D721Med (cell line): ENCODE results near the gene ARHGAP32.

ENCODE experiments used
- DNase-seq: peaks from one replicate; pipeline ENCODE4 v3.0.0; 2011; ENCODE audit warnings: low spot score; ENCODE audit not compliant: insufficient read length
- FAIRE-seq: peaks from 2 replicates; lab custom pipeline; 2011; peaks lifted over from hg19 to GRCh38; lab: Jason Lieb, UNC
- TF ChIP-seq, protein P1 (sequence below): IDR thresholded peaks from 2 replicates; pipeline ENCODE4 v1.5.1; 2012; ENCODE audit warnings: mild to moderate bottlenecking, control low read depth; ENCODE audit not compliant: insufficient read depth; ENCODE audit errors: missing control alignments

The ARHGAP32 gene

DNA sequence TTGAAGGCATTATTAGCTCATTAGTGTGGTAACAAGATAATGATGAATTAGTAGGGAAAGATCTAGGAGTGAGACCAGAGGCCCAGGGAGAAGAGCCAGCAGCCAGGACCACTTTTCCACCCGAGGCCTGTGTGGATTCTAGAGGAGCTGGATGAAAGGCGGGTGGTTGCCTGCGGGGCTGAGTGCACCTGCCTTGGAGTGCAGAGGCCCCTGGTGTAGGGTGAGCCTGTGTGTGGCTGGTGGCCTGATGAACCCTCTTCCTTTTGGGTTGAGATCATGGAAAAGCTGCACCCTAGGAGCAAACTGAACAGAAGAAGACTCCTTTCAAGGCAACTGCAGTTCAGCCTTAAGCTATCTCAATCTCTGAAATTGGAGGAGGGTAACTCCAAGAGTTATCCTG, 243.5 kb downstream of the ARHGAP32 start:
- FAIRE-seq (no peak), DNase-seq (no peak)
- TF ChIP-seq, protein P1, sequence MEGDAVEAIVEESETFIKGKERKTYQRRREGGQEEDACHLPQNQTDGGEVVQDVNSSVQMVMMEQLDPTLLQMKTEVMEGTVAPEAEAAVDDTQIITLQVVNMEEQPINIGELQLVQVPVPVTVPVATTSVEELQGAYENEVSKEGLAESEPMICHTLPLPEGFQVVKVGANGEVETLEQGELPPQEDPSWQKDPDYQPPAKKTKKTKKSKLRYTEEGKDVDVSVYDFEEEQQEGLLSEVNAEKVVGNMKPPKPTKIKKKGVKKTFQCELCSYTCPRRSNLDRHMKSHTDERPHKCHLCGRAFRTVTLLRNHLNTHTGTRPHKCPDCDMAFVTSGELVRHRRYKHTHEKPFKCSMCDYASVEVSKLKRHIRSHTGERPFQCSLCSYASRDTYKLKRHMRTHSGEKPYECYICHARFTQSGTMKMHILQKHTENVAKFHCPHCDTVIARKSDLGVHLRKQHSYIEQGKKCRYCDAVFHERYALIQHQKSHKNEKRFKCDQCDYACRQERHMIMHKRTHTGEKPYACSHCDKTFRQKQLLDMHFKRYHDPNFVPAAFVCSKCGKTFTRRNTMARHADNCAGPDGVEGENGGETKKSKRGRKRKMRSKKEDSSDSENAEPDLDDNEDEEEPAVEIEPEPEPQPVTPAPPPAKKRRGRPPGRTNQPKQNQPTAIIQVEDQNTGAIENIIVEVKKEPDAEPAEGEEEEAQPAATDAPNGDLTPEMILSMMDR: peak; percentile 16

DNA sequence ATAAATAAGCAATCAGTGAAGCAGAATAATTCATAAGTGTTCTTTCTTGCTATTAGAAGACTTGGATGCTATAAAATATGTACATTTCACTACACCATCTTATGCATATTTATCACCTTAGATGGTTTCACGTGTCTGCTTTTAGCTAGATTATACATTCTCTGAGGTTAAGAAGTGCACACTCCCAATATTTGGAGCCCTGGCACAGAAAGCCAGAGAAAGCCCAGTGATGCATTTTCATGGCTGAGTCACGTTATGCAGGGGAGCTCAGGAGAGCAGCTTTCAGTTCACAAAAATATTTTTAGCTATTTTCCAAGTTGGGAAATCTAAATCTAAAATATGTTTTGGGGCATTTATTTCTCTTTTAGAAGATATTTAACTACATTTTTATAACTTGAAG, 244.4 kb downstream of the ARHGAP32 start:
- no peak for DNase-seq
- TF ChIP-seq, protein P1: no peak
- FAIRE-seq: no peak

DNA sequence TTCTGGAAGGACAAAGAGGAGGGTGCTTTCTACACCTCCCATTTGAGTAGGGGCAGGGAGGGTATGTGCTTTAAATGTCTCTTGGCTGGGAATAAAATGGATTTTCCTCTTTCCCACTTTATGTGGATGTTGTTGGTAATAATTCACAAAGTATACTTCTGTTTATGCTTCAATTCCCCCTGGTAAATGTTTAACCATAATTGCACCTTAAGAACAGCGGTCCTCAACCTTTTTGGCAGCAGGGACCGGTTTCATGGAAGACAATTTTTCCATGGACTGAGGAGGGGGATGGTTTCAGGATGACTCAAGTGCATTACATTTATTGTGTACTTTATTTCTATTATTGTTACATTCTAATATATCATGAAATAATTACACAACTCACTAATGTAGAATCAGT, 245.5 kb downstream of the ARHGAP32 start:
- TF ChIP-seq, protein P1: no peak
- DNase-seq (no peak), FAIRE-seq (no peak)

DNA sequence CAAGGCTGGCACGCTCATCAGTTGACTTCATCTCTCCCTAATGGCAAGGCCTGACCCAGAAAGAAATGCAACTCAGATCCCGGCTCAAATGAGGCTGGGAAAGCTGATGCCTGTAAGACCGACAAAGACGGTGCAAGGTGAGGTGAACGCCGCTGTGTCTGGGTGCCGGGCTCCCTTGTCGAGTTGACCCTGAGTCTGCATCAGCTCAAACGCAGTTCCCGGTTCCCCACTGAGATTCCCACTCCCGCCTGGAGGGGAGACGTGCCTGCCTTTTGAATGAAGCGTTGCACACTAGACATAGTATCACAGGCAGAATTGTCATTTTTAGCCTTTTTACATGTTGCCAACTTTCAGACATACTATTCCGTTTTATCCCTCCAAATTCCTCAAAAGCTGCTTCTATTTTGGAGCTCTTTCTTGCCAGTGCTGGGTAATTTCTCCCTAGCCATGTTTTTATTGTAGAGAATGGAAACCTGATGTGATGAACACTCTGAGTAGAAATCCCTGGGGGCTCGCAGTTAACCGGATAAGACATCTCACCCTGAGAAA, 248.6 kb downstream of the ARHGAP32 start:
- DNase-seq: no peak
- FAIRE-seq: no peak
- TF ChIP-seq, protein P1: no peak

DNA sequence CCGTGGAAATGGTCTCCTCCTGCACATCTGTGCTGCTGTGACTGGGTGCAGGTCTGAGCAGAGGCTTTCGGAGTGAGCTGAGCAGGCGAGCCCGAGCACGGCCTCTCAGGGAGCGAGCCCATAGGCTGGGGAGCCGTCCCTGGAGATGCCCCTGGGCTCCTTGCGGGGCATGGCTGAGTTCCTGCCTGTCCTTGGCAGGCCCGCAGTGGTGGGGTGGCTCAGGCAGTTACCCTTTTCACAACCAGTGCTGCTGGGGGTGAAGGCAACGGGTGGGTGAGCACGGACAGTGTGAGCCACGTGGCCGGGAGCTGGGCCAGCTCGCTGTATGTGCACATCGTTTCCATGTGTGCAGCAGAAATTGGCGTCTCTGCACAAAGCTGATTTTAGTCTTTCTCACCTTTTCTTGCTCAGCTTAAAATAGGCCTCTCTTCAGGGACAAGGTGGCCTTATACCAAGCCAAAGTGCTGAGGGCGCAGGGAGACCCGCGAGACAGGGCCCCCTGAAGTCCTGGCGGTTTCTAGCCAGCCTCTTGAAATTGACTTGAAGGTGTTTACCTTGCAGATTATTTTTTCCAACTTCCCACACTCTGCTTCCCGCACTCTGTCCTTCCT, 249.2 kb downstream of the ARHGAP32 start, which contains the start of gene TP53AIP1:
TSS of gene TP53AIP1 (minus strand) at position 55 of the 611 bp plus-strand sequence. CDS start 5,053 bp downstream, outside the sequence.
- TF ChIP-seq, protein P1: no peak
- FAIRE-seq (no peak), DNase-seq (no peak)

DNA sequence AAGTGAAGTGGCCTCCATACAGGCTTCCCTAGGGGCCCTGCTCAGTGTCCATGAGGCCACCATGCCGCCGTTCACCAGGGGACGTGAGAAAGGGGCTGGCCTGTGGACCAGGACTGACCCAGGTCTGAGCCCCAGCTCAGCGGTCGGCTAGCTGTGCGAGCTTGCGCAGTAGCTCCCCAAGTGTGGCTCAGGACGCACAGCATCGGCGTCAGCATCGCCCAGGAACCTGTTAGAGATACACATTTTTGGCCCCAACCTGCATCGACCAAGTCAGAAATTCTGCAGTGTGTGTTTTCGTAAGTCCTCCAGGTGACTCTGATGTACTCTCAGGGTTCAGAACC, 249.9 kb downstream of the ARHGAP32 start:
- TF ChIP-seq, protein P1: no peak
- DNase-seq (no peak), FAIRE-seq (no peak)

DNA sequence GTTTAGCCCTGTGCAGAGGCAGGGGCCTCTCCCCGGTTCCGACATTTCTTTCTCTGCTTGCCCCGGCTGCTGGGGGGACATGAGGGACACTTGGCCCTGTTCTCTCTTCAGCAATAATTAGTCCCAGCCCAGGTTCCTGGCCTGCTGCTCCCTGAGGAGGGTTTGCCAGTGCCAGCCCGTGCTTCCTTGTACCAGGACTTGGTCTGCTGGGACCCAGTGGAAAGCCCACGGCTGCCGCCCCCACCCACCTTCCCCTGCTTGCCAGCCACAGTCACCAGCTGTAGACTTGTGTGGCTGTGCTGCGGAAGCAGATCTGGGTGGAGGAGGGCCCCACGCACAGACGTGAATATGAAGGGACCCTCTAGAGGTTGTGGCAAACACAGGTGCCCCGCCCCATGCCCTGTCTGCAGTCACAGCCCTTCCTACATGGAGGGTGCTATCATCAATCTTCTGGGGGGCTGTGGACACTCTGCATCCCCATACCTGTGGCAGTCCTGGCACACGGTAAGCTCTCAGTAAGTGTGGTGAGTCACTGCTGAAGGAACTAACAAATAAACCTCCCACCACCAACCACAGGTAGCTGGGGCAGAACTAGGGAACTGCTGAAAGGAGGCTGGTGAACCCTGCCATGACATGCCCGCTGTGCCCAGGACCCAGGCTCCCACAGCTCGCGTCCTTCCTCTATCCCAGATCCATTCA, 250.4 kb downstream of the ARHGAP32 start:
- DNase-seq (no peak), FAIRE-seq (no peak)
- TF ChIP-seq, protein P1: no peak
